ENCODE data around the gene RPL4.

Gene RPL4

GRCh38 chr15:66452971-66453580 is 51.6 kb downstream of the RPL4 start:
- no peak for TF ChIP-seq ZNF274 (IDR thresholded peaks at IDR 0.05; ENCODE audit: low read depth, low read length)
- no peak overlapping the region for H3K4me3 ChIP-seq (ENCODE audit: low read length)

GRCh38 chr15:66452420-66452819 is 52.2 kb downstream of the RPL4 start:
- TF ChIP-seq ZNF274 (IDR thresholded peaks at IDR 0.05; ENCODE audit: low read depth, low read length), result no peak
- H3K4me3 ChIP-seq (ENCODE audit: low read length), result no peak overlapping the region

Measured in GM08714 (cell line).